Measurements from ENCODE around the gene CD86. TPM values are rescaled to one million over a fixed set of nuclear protein-coding genes. Genes with fewer than 3 reads are reported as not detected.
"Not testable (repeated sequence)": the region's sequence is repeated elsewhere in the genome, so short reads cannot be mapped to it uniquely, and the experiment has no call there.

The CD86 gene, protein sequence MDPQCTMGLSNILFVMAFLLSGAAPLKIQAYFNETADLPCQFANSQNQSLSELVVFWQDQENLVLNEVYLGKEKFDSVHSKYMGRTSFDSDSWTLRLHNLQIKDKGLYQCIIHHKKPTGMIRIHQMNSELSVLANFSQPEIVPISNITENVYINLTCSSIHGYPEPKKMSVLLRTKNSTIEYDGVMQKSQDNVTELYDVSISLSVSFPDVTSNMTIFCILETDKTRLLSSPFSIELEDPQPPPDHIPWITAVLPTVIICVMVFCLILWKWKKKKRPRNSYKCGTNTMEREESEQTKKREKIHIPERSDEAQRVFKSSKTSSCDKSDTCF
- 5.2 TPM for polyA plus RNA-seq (ENCODE audit: insufficient read length)

DNA sequence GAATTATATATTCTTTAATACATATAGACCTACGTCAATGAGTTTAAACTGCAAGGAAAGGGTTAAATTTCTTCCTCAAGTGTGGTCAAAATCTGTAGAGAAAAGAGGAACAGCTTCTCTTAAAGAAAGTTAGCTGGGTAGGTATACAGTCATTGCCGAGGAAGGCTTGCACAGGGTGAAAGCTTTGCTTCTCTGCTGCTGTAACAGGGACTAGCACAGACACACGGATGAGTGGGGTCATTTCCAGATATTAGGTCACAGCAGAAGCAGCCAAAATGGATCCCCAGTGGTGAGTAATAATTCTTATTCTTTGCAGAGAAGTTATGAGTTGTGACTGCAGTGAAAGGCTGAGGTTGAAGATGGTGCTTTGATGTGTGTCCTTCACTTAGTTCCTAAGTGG, at the start of gene CD86:
Gene CD86, plus strand, starts transcription at position 148 of the 400 bp plus-strand sequence. Its CDS starts 128 bp downstream, at position 276.
- no peak for DNase-seq

DNA sequence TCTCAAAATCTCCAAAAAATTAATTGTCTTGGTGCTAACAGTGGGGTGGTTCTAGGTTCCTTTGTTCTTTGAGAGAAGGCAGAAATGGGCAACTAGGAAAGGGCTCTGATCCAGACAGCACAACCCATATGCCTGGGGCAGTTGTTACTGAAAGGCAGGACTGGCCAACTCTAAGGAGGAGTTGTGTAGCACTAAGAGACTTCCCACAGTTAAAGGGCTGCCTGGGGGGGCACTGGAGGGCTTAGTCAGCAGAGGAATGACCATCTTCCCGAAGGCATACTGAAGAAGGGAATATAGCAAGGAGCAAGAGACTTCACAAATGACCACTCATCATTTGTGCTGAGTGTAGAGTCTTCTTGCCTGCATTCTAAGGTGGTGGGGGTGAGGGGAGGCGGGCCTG, 48.9 kb upstream of the CD86 start:
- no peak for DNase-seq

DNA sequence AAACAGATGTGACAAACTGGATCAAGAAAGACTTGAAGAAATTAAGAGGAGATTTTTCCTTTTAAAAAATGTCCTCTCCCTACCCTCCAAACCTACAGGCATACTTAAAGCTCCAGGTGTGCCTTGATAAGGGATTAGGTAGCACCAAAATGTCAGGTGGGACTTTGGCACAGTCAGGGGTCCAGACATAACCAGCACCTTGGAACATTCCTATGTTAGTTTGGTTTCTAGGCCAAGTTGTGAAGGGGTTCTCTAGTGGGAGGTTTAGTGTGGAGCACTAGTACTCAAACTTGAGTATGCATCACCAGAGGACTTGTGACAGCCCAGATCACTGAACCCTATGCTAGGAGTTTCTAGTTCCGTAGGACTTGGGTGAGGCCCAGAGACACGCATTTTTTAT, 47.0 kb upstream of the CD86 start:
- DNase-seq: no peak

GRCh38 chr3:122010506-122010905, 44.7 kb upstream of the CD86 start:
- DNase-seq: no peak

- DNase-seq: no peak
Measured at GRCh38 chr3:122011396-122011795, 43.8 kb upstream of the CD86 start.

DNA sequence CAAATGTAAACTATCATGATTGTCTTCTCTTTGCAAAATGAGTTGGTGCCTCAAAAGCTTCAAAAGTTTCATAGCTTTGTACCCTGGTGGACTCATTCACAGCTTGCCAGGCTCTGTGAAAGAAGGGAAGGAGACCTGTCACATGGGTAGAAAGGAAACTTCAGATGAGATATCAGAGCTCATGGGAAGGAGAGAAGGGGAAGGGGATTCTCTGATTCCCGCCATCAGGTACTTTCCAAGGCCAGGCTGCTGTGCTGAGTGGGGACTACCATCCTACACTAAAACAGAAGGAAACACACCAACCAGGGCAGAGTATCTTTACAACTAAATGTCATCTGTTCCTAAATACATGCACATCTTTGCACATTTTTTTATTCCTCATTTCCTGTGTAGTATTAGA, 42.3 kb upstream of the CD86 start:
- no peak for DNase-seq

DNA sequence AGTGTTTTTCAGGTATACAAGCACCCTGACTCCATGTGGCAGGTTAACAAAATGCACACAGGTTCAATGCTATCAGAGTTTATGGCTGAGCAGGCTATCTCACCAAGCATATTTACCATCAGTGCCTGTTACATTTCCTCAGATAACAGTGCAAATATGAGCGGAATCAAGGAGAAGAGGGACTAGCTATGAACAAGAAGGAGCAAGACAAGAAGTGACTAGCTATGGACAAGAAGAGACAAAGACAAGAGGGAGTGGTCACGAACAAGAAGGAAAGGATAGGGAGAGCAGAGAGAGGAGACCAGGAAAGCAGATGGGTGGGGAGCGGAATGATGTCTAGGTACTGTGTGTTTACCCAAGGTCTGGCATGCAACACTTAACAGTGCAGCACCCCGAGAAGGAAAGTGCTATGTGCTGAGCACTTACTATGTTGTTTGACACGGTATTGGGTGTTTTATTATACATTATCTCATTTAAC, 41.7 kb upstream of the CD86 start:
- no peak for DNase-seq

DNA sequence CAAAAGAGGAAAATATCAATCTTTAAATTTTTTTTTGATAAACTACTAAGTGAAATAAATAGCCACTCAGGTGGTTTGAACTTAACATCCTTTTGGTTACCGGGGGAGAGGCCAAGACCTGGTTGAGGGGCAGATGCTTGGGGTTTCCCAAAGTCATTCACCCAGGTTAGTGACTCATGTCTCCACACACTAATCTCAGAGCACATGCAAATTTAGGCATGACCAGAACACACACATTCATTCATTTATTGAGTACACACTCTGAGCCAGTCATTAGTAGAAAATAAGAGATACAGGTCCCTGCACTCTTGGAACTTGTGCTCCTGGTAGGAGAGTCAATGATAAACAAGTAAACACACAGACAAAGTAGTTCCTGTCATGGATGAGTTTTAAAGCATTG, 40.4 kb upstream of the CD86 start:
- DNase-seq: no peak

DNA sequence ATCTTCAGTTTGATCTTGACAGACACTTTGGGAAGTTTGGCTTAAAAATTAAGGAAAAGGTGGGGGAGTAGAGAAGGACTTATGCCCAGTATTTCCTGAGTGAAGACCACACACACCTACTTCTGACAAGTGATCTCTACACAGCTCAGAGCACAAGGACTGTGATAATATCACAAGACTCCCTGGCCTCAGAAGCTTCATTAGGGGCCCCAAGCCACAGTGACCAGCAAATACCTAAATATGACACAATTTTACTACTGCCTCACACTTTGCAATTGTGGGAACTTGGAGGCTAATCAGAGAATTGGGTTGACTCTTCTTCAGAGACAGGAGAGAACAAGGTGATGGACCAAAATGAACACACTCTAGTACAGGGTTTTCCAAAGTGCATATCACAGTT, 35.7 kb upstream of the CD86 start:
- no peak for DNase-seq

DNA sequence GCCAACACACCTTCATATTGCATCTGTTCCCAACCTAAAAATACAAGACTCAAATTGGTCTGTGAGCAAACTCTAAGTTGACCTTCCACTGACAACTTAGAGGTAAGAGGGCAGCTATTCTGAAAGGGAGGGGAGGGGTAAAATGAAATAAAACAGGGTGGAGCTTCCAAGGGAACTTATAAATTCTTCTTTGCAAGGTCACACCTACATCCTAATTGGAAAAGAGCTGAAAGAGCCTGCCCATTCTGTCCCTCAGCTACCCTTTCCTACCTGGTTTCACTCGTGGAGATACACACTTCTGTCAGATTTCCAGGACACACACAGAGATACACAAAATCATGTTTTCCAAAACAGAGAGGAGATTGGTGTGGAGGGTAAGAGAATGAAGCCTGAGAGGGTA, 34.1 kb upstream of the CD86 start:
- no peak for DNase-seq

DNA sequence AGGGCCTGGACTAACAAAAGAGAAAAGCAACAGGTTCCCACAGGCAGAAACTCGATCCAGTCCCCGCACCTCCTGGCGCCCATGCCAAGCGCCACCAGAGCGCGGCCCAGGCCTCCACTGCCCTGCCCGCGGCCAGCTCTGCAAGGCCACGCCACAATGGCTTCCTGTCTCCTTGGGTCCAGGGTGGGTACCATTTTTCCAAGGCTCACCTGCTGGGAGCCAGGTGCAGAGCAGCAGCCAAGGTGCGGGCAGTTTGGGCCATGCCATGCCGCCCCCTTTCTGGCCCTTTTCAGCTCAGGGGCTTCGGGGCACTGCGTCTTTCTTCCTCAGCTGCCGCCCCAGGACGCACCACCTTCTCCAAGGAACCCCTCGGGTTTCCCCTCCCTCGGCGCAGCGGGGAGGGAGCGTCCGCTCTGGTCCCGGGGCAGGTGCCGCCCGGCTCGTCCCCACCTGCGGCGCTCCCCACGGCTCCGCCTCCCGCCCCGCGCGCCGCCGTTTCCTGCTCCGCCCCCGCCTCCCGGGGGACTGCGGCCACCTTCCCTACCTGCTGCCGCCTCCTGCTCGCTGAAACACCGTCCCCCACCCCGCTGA, 33.3 kb upstream of the CD86 start, which contains the start of gene ILDR1:
Gene ILDR1, minus strand, starts transcription at position 437 of the 591 bp plus-strand sequence. Its CDS starts 170 bp downstream, at position 267.
- no peak for DNase-seq

- DNase-seq: no peak
Measured at GRCh38 chr3:122023335-122023910, 31.7 kb upstream of the CD86 start.

DNA sequence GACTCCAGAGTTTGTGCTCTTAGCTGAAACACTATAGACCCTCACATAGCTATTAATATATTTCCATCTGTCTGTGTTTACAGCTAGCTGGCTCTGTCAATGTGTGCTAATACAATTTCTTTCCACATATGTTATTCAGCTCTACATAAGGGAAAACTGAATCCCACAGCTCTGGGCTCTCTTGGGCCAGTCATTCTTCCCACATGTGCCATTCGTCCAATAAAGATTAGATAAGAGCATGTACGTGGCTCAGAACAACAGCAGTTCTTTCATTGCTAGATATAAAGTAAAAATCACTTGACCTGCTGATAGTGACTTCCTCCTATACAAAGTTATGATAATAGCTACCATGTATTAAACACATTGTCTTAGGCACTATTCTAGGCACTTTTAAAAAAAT, 30.4 kb upstream of the CD86 start:
- no peak for DNase-seq

DNA sequence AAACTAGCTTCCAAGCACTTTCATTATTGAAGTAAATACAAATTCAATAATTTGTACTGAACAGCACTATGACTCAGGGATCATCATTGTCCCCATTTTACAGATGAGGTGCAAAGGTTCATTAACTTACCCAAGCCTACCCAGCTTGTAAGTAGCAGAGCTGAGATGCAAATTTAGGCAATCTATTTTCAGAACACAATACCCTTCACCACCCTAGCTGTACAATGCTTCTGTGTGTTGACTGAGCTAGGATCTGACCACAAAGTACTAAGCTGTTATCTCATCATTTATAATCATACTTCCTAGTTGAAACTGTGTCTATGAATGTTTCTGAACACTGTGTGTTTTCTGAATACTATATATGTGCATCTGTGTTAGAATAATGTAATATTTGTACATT, 29.9 kb upstream of the CD86 start:
- DNase-seq: no peak

- DNase-seq: no peak
Measured at GRCh38 chr3:122030381-122031122, 24.6 kb upstream of the CD86 start.

GRCh38 chr3:122031123-122031468, 24.1 kb upstream of the CD86 start:
- no peak for DNase-seq

DNA sequence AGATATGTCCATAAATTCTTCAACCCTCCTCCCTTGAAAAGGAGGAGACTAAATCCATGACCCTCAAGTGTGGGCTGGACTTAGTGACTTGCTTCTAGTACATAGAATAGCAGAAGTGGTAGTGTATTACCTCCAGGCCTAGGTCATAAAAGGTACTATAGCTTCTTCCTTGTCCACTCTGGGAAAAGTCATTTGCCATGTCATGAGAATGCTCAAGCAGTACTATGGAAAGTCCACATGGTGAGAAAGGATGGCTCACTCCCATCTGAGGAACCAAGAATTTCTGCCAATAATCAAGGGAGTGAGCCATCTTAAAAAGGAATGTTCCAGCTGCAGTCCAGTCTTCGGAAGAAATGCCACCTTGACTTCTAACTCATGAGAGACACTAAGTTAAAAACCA, 22.6 kb upstream of the CD86 start:
- no peak for DNase-seq

DNA sequence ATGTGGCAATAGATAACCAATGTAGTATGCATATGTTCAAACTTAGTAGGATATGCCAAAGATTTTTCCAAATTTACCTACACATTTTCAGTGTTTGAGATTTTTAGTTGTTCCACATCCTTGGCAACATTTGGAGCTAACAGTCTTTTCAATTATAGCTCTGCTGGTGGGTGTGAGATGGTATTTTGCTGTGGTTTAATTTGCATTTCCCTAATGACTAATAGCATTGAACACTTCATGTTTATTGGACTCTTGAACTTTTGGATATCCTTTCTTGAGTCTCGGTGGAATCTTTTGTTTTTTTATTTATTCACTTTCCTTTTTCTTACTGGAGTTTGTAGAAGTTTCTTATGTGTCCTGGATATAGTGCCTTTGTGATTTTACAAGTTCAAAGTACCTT, 22.1 kb upstream of the CD86 start:
- DNase-seq: no peak

- not testable (repeated sequence) for DNase-seq
Measured at GRCh38 chr3:122047296-122047695, 7.9 kb upstream of the CD86 start.

DNA sequence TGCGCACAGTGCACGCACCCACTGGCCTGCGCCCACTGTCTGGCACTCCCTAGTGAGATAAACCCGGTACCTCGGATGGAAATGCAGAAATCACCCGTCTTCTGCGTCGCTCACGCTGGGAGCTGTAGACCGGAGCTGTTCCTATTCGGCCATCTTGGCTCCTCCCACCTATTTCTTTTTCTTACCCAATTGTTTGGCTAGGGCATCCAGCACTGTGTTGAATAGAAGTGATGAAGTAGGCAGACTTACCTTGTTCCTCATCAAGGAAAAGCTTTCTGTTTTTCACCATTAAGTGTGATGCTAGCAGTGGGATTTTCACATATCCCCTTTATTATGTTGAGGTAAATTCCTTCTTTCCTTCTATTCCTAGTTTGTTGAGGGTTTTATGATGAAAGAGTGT, 7.4 kb upstream of the CD86 start:
- DNase-seq: not testable (repeated sequence)

DNA sequence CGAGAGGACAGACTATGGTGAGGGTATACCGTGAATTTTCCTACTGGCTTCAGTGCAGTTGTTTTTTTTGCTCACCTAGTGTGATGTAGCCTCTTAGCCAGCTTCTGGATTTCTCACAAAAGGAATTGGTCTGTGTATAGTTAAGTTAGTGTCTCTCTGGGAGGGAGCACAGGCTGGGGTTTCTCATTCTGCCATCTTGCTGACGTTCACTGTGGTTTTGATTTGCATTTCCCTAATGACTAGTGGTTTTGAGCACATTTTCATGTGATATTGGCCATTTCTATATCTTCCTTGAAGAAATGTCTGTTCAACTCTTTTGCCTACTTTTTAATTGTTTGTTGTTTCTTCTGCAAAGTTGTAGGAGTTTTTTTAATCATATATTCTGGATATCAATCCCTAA, 2.2 kb upstream of the CD86 start:
- DNase-seq: no peak

DNA sequence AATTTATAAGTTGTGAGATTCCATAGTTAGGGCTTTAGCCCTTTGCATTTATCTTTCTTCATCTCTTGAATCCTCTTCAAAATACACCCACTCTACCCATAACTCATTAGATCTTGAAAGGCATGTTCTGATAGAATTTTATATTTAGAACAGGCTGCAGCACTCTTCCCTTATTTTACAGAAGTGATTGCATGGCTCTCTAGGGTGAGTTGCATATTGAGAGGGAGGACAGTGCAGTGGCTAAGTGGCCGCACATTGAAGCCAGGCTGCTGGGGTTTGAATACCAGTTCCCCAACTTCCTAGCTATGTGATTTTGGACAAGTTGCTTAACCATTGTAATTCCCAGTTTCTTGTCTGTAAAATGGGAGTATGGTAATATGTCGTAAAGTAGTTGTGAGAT, 2.5 kb downstream of the CD86 start:
- no peak for DNase-seq

GRCh38 chr3:122058294-122058693, 3.1 kb downstream of the CD86 start:
- DNase-seq: no peak

Data from hindlimb muscle (tissue), 1 donor.